Ishikawa (cell line): ENCODE data around the gene DHRSX.

Experiments
- CEBPB ChIP-seq: IDR thresholded peaks from 2 replicates; pipeline ENCODE4 v1.6.1; 2012
- CREB1 ChIP-seq: IDR thresholded peaks from 2 replicates; pipeline ENCODE4 v1.6.1; 2012; ENCODE audit warnings: low read depth
- EGR1 ChIP-seq: IDR thresholded peaks from 2 replicates; pipeline ENCODE4 v1.6.1; 2012
- EP300 ChIP-seq: IDR thresholded peaks from 2 replicates; pipeline ENCODE4 v1.6.1; 2012; ENCODE audit warnings: borderline replicate concordance
- FOXM1 ChIP-seq: IDR thresholded peaks from 2 replicates; pipeline ENCODE4 v1.6.1; 2012; ENCODE audit warnings: low read depth, borderline replicate concordance
- MAX ChIP-seq: IDR thresholded peaks from 2 replicates; pipeline ENCODE4 v1.6.1; 2012
- NFIC ChIP-seq: IDR thresholded peaks from 2 replicates; pipeline ENCODE4 v1.6.1; 2012
- RAD21 ChIP-seq: IDR thresholded peaks from 2 replicates; pipeline ENCODE4 v1.6.1; 2012; ENCODE audit warnings: low read depth
- REST ChIP-seq: IDR thresholded peaks from 2 replicates; pipeline ENCODE4 v1.6.1; 2012; ENCODE audit warnings: low read depth, mild to moderate bottlenecking
- TAF1 ChIP-seq: IDR thresholded peaks from 2 replicates; pipeline ENCODE4 v1.6.1; 2012; ENCODE audit warnings: low read depth, mild to moderate bottlenecking
- TCF12 ChIP-seq: IDR thresholded peaks from 2 replicates; pipeline ENCODE4 v1.6.1; 2012; ENCODE audit warnings: low read depth
- TEAD4 ChIP-seq: IDR thresholded peaks from 2 replicates; pipeline ENCODE4 v1.6.1; 2012
- USF1 ChIP-seq: IDR thresholded peaks from 2 replicates; pipeline ENCODE4 v1.6.1; 2012
- YY1 ChIP-seq: IDR thresholded peaks from 2 replicates; pipeline ENCODE4 v1.6.1; 2012; ENCODE audit warnings: low read depth
- ZBTB7A ChIP-seq: IDR thresholded peaks from 2 replicates; pipeline ENCODE4 v1.6.1; 2012; ENCODE audit warnings: low read depth

Gene DHRSX

GRCh38 chrX:2172359-2172758 is 328.4 kb downstream of the DHRSX start:
- no peak for TF ChIP-seq RAD21
- no peak for TF ChIP-seq CEBPB
- TF ChIP-seq MAX = no peak
- no peak for TF ChIP-seq ZBTB7A
- TF ChIP-seq TCF12 = no peak
- TF ChIP-seq YY1 = no peak
- TF ChIP-seq EP300 = no peak
- no peak for TF ChIP-seq TAF1
- TF ChIP-seq EGR1 = no peak
- TF ChIP-seq USF1 = no peak
- TF ChIP-seq TEAD4 = no peak
- TF ChIP-seq FOXM1 = no peak
- TF ChIP-seq CREB1 = no peak
- no peak for TF ChIP-seq REST
- TF ChIP-seq NFIC = no peak
